C4-2B (cell line): ENCODE measurements around the gene AQP12A.

Source experiments
- ZFX ChIP-seq: fragments of 450-650 bp; IDR thresholded peaks from 2 replicates; pipeline ENCODE4 v1.6.1; 2017
- TF ChIP-seq, protein P1 (sequence below): fragments of 450-650 bp; conservative IDR thresholded peaks from 2 replicates; pipeline ENCODE4 v1.5.1; 2017; ENCODE audit warnings: mild to moderate bottlenecking

DNA sequence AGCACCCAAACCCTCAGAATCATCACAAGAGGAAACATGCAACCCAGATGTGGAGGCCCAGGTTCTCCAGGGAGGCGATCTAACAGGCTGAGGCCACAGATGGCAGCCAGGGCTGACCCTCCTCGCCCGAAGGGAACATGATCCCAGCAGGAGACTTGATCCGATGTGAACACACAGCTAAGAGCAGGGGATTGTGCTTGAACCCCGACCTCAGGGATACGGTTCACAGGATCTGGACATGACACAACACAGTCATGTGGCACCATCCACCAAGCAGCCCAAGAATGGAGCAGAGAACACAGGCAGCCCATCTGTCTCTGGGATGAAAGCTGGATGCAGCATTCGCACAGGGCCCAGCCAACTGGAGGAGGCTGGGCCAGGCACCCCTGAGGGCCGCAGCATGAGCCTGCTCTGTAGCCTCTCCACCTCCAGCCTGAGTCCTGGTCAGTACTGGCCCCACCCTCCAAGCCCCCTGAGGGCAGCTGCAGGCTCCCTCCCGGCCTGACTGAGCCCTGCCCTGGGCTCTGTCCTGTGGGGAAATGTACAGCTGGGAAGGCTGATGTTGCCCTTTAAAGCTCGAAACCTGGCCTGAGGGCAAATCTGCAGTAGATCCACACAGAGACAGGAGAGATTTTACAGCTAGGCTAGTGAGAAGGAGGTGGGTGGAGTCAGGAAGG, 39.0 kb downstream of the AQP12A start:
- TF ChIP-seq, protein P1, sequence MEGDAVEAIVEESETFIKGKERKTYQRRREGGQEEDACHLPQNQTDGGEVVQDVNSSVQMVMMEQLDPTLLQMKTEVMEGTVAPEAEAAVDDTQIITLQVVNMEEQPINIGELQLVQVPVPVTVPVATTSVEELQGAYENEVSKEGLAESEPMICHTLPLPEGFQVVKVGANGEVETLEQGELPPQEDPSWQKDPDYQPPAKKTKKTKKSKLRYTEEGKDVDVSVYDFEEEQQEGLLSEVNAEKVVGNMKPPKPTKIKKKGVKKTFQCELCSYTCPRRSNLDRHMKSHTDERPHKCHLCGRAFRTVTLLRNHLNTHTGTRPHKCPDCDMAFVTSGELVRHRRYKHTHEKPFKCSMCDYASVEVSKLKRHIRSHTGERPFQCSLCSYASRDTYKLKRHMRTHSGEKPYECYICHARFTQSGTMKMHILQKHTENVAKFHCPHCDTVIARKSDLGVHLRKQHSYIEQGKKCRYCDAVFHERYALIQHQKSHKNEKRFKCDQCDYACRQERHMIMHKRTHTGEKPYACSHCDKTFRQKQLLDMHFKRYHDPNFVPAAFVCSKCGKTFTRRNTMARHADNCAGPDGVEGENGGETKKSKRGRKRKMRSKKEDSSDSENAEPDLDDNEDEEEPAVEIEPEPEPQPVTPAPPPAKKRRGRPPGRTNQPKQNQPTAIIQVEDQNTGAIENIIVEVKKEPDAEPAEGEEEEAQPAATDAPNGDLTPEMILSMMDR: no peak
- TF ChIP-seq ZFX: no peak
